ENCODE results near the gene ANKS1B.
A peak's percentile ranks its signal among the peaks of the same experiment; 100 is the strongest.

The ANKS1B gene

GRCh38 chr12:98903875-98904274 lies 1080.9 kb downstream of the ANKS1B start:
- no peak for DNase-seq

GRCh38 chr12:98901189-98901588 lies 1083.5 kb downstream of the ANKS1B start:
- peak; percentile 6 for DNase-seq

- DNase-seq = no peak
Measured at GRCh38 chr12:98896938-98897337, 1087.8 kb downstream of the ANKS1B start.

GRCh38 chr12:98895086-98895651 lies 1089.6 kb downstream of the ANKS1B start:
- no peak for DNase-seq

- DNase-seq = no peak
Measured at GRCh38 chr12:98894412-98895085, 1090.2 kb downstream of the ANKS1B start.

GRCh38 chr12:98893675-98894411 lies 1090.9 kb downstream of the ANKS1B start:
- no peak for DNase-seq

- no peak for DNase-seq
Measured at GRCh38 chr12:98893126-98893674, 1091.5 kb downstream of the ANKS1B start.

- DNase-seq = no peak
Measured at GRCh38 chr12:98885778-98886177, 1099.0 kb downstream of the ANKS1B start.

- no peak for DNase-seq
Measured at GRCh38 chr12:98883231-98883630, 1101.5 kb downstream of the ANKS1B start.

- DNase-seq = no peak
Measured at GRCh38 chr12:98882526-98882925, 1102.2 kb downstream of the ANKS1B start.

GRCh38 chr12:98873776-98874175 lies 1111.0 kb downstream of the ANKS1B start:
- no peak for DNase-seq

- DNase-seq = no peak
Measured at GRCh38 chr12:98870504-98870903, 1114.2 kb downstream of the ANKS1B start.

GRCh38 chr12:98869886-98870503 lies 1114.7 kb downstream of the ANKS1B start:
- no peak for DNase-seq

GRCh38 chr12:98868538-98868937 lies 1116.2 kb downstream of the ANKS1B start:
- DNase-seq = no peak

- no peak for DNase-seq
Measured at GRCh38 chr12:98868076-98868475, 1116.7 kb downstream of the ANKS1B start.

GRCh38 chr12:98864363-98864762 lies 1120.4 kb downstream of the ANKS1B start:
- DNase-seq = no peak

- DNase-seq = no peak
Measured at GRCh38 chr12:98863167-98863566, 1121.6 kb downstream of the ANKS1B start.

- no peak for DNase-seq
Measured at GRCh38 chr12:98861251-98861650, 1123.5 kb downstream of the ANKS1B start.

GRCh38 chr12:98856897-98857540 lies 1127.7 kb downstream of the ANKS1B start:
- DNase-seq = no peak

- DNase-seq = no peak
Measured at GRCh38 chr12:98852181-98852580, 1132.6 kb downstream of the ANKS1B start.

GRCh38 chr12:98847242-98847641 lies 1137.5 kb downstream of the ANKS1B start:
- DNase-seq = no peak

- no peak for DNase-seq
Measured at GRCh38 chr12:98845957-98846356, 1138.8 kb downstream of the ANKS1B start.

GRCh38 chr12:98840325-98840724 lies 1144.4 kb downstream of the ANKS1B start:
- no peak for DNase-seq

Measured in OCI-M1 (cell line).